Neutrophil (primary cell): ENCODE results near the gene LYRM1.
A peak's percentile ranks its signal among the peaks of the same experiment; 100 is the strongest.

Experiments
- H3K27ac ChIP-seq: fragments of 200-600 bp; sonication (generic); 2 replicates; pipeline ENCODE4 v1.5.1; 2016; ENCODE audit warnings: mild to moderate bottlenecking, moderate library complexity
- H3K27me3 ChIP-seq: fragments of 200-600 bp; sonication (generic); 2 replicates; pipeline ENCODE4 v1.6.0; 2016; ENCODE audit warnings: mild to moderate bottlenecking
- H3K36me3 ChIP-seq: fragments of 200-600 bp; sonication (generic); 2 replicates; pipeline ENCODE4 v1.5.1; 2017
- H3K4me1 ChIP-seq, 2 experiments: fragments of 200-600 bp in 1 of 2; sonication (generic) in 1 of 2; 1 replicate in 1 of 2; 2 replicates in 1 of 2; pipeline versions ENCODE4 v1.5.1 to v1.6.1; 2013 to 2016; ENCODE audit warnings: low read depth in 1 of 2, low read length in 1 of 2, mild to moderate bottlenecking in 1 of 2, moderate library complexity in 1 of 2; ENCODE audit not compliant: control insufficient read depth in 1 of 2, insufficient read depth in 1 of 2
- H3K4me3 ChIP-seq, 2 experiments: fragments of 200-600 bp in 1 of 2; sonication (generic) in 1 of 2; 1 replicate in 1 of 2; 2 replicates in 1 of 2; pipeline ENCODE4 v1.5.1; 2013 to 2016; ENCODE audit warnings: low read depth in 1 of 2, low read length in 1 of 2, mild to moderate bottlenecking in 1 of 2, moderate library complexity in 1 of 2
- H3K9me3 ChIP-seq: fragments of 200-600 bp; sonication (generic); 2 replicates; pipeline ENCODE4 v1.5.1; 2016
- CTCF ChIP-seq: fragments of 200-600 bp; sonication (generic); IDR thresholded peaks from 2 replicates; pipeline ENCODE4 v1.5.1; 2016; ENCODE audit warnings: antibody characterized with exemption

Gene LYRM1

GRCh38 chr16:20903899-20904506 is 3.4 kb downstream of the LYRM1 start:
- no peak for TF ChIP-seq CTCF
- H3K36me3 ChIP-seq, result no peaks in the 10 kb centered on the region
- H3K27ac ChIP-seq, result peak overlapping the region; percentile 97
- H3K9me3 ChIP-seq, result no peaks in the 10 kb centered on the region
- H3K27me3 ChIP-seq, result no peaks in the 10 kb centered on the region
- H3K4me3 ChIP-seq, result peak overlapping the region; percentile 37 to 40
- peaks cover 73 to 88% of the 10 kb centered on the region in 2 experiments for H3K4me1 ChIP-seq

- Histone ChIP-seq H3K27ac (peak overlapping the region; percentile 97), H3K4me3 (peak overlapping the region; percentile 37 to 40), H3K9me3 (no peaks in the 10 kb centered on the region), H3K4me1 (peaks cover 73 to 85% of the 10 kb centered on the region in 2 experiments), H3K27me3 (no peaks in the 10 kb centered on the region), H3K36me3 (no peaks in the 10 kb centered on the region)
- peak; percentile 76 for TF ChIP-seq CTCF
These were observed 4.0 kb downstream of the LYRM1 start for GRCh38 chr16:20904507-20905081.

- Histone ChIP-seq H3K9me3 (no peaks in the 10 kb centered on the region), H3K4me1 (peaks cover 79 to 92% of the 10 kb centered on the region in 2 experiments), H3K36me3 (no peaks in the 10 kb centered on the region), H3K4me3 (no peak overlapping the region), H3K27ac (peak overlapping the region; percentile 97), H3K27me3 (no peaks in the 10 kb centered on the region)
- TF ChIP-seq CTCF, result no peak
These were observed 5.0 kb downstream of the LYRM1 start for GRCh38 chr16:20905576-20905975.

- no peak overlapping the region for H3K27ac ChIP-seq
- H3K36me3 ChIP-seq, result no peaks in the 10 kb centered on the region
- no peaks in the 10 kb centered on the region for H3K9me3 ChIP-seq
- no peak for TF ChIP-seq CTCF
- peaks cover 86 to 94% of the 10 kb centered on the region in 2 experiments for H3K4me1 ChIP-seq
- no peak overlapping the region for H3K4me3 ChIP-seq
- no peaks in the 10 kb centered on the region for H3K27me3 ChIP-seq
These were observed 6.0 kb downstream of the LYRM1 start for GRCh38 chr16:20906341-20907255.

GRCh38 chr16:20910781-20911321 is 10.3 kb downstream of the LYRM1 start:
- TF ChIP-seq CTCF, result no peak
- Histone ChIP-seq H3K4me3 (peak overlapping the region; percentile 35 to 38), H3K9me3 (no peaks in the 10 kb centered on the region), H3K27me3 (no peaks in the 10 kb centered on the region), H3K4me1 (peaks cover 56 to 63% of the 10 kb centered on the region in 2 experiments), H3K27ac (peak overlapping the region; percentile 87), H3K36me3 (no peaks in the 10 kb centered on the region)
